KOPT-K1 (cell line): Measurements from ENCODE around the gene PPP1R14C.
"Not testable (repeated sequence)": the region's sequence is repeated elsewhere in the genome, so short reads cannot be mapped to it uniquely, and the experiment has no call there.

Experiments
- H3K27ac ChIP-seq: fragments of 200-600 bp; sonication (generic); 2 replicates; pipeline ENCODE4 v1.5.1; 2016; ENCODE audit warnings: antibody characterized with exemption, mild to moderate bottlenecking, low read depth, low read length; ENCODE audit not compliant: poor library complexity, severe bottlenecking
- H3K36me3 ChIP-seq: fragments of 200-600 bp; sonication (generic); 2 replicates; pipeline ENCODE4 v1.5.1; 2017; ENCODE audit warnings: antibody characterized with exemption, mild to moderate bottlenecking, low read length, moderate library complexity; ENCODE audit not compliant: insufficient read depth
- H3K9me3 ChIP-seq: fragments of 200-600 bp; sonication (generic); 2 replicates; pipeline ENCODE4 v1.5.1; 2017; ENCODE audit warnings: antibody characterized with exemption, low read length, mild to moderate bottlenecking; ENCODE audit not compliant: insufficient read depth, poor library complexity, severe bottlenecking

PPP1R14C gene

DNA sequence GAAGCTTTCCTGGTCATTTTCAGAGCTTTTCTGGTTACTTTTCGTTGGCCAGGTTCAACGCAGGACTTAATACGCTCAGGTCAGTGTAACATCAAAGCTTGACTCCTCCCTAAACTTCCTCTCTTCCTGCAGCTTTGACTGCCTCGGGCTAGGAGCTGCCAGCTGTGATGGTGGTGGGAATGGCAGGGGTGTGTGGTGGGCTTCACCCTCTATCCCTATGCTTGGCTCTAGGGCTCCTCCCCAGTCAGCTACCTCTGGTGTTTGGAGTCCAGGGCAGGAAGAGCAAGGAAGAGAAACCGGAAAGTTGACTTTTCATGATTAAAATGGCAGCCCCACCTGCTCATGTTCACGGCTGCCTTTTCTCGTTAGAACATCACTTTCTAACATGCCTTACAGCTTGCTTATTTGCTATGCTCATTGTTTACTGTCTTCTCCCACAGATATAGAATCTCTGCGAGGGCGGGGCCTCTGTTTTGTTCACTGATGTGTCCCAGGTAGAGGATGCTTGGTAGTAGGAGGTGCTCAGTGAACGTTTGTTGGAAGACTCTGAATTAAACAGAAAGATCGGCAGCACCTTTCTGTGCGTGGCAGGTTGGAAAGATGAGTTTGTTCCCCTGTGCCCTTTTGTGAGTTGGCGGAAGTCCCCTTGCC lies 16.1 kb upstream of the PPP1R14C start:
- Histone ChIP-seq H3K9me3 (no peaks in the 10 kb centered on the region), H3K36me3 (no peaks in the 10 kb centered on the region), H3K27ac (no peak overlapping the region)

GRCh38 chr6:150128425-150128824 lies 14.4 kb upstream of the PPP1R14C start:
- no peaks in the 10 kb centered on the region for H3K9me3 ChIP-seq
- no peaks in the 10 kb centered on the region for H3K36me3 ChIP-seq
- no peak overlapping the region for H3K27ac ChIP-seq

- no peaks in the 10 kb centered on the region for H3K36me3 ChIP-seq
- no peaks in the 10 kb centered on the region for H3K9me3 ChIP-seq
- no peak overlapping the region for H3K27ac ChIP-seq
Measured at GRCh38 chr6:150129616-150130505, 13.0 kb upstream of the PPP1R14C start.

DNA sequence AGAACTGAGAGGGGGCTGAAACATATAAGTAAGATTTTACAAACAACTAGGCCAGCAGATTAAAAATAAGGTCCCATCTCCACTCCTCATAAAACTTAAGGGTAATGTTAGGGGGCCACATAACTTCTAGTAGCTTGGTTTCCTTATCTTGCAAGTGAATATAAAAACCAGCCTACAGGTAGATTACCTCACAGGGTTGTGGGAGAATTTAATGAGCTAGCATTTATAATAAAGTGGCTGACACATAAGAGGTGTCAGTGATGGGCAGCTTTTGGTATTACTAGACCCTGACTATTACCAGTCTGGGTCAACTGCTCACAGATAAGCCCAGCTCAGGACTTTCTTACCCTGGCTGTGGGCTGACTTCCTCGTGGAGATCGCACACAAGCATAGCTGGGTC lies 9.2 kb upstream of the PPP1R14C start:
- Histone ChIP-seq H3K9me3 (no peaks in the 10 kb centered on the region), H3K27ac (no peak overlapping the region), H3K36me3 (no peaks in the 10 kb centered on the region)

DNA sequence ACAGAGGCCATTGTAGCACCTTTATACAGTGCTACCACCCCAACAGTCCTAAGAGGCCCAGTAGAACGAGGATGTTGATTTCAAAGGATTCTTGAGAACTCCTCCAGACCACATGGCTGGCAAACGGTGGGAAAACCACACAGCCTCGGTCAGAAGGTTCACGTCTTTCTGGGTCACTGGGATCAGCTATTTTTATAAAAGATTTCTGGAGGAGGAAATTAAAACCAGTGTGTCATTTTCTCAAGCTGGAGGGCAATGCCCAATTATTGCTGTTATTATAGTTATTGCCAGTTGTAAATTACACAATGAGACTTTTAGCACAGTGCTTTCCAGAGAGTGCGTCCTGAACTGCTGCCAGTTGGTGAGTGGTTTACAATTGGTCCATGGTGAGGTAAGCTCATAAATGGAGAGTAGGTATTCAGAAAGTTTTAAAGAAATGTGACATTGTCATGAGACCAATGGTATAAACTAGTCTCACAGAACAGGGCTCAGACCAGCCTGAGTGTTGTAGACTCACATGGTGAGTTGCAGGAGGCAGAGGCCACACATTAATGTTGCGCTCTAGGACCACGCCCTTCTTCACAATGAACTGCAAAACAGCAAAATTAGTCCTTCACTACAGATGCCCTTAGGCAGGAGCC lies 8.4 kb upstream of the PPP1R14C start:
- Histone ChIP-seq H3K9me3 (no peaks in the 10 kb centered on the region), H3K36me3 (no peaks in the 10 kb centered on the region), H3K27ac (no peak overlapping the region)

- H3K27ac ChIP-seq, H3K9me3 ChIP-seq, H3K36me3 ChIP-seq: not testable (repeated sequence)
Measured at GRCh38 chr6:150137711-150138110, 5.1 kb upstream of the PPP1R14C start.

DNA sequence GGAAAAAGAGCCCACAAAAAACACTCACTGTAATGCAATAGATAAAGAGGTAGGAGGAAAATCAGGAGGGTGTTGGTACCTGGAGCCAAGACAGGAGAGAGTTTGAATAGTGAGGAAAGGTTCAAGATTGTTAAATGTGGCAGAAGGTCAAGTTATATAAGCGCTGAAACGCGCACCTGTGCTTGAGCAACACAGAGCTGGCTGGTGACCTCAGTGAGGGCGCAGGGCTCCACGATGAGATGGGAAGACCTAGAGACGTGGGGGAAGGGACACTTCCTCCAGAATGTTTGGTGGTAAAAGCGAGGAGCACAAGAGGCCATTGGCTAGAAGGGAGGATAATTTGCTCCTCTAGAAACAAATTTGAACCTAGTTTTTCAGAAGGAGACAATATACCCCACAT lies 4.2 kb upstream of the PPP1R14C start:
- Histone ChIP-seq H3K9me3 (peaks cover 16% of the 10 kb centered on the region), H3K36me3 (no peaks in the 10 kb centered on the region), H3K27ac (no peak overlapping the region)

DNA sequence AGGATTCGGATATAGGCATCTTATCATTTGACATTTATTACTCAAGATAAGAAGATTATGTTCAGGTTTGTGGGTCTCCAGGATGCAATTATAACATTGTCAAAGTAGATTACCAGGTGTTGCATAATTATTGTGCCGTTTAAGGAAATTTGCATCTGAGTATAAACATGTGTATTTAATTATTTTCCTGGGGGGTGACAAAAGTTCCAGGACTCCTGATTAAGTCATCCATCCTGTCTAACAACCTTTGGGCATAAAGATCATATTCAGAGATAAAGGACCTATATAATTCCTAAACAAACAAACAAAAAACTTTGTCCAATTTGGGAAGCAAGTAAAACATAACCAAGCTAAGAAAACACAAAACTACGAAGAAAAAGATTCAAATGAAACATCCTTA lies 3.3 kb upstream of the PPP1R14C start:
- Histone ChIP-seq H3K9me3 (peaks cover 22% of the 10 kb centered on the region), H3K36me3 (no peaks in the 10 kb centered on the region), H3K27ac (no peak overlapping the region)

- Histone ChIP-seq H3K9me3 (peaks cover 22% of the 10 kb centered on the region), H3K27ac (no peak overlapping the region), H3K36me3 (no peaks in the 10 kb centered on the region)
Measured at GRCh38 chr6:150140236-150140969, 2.4 kb upstream of the PPP1R14C start.

- Histone ChIP-seq H3K27ac (no peak overlapping the region), H3K9me3 (peaks cover 22% of the 10 kb centered on the region), H3K36me3 (no peaks in the 10 kb centered on the region)
Measured at GRCh38 chr6:150142097-150142669, 661 bp upstream of the PPP1R14C start.

DNA sequence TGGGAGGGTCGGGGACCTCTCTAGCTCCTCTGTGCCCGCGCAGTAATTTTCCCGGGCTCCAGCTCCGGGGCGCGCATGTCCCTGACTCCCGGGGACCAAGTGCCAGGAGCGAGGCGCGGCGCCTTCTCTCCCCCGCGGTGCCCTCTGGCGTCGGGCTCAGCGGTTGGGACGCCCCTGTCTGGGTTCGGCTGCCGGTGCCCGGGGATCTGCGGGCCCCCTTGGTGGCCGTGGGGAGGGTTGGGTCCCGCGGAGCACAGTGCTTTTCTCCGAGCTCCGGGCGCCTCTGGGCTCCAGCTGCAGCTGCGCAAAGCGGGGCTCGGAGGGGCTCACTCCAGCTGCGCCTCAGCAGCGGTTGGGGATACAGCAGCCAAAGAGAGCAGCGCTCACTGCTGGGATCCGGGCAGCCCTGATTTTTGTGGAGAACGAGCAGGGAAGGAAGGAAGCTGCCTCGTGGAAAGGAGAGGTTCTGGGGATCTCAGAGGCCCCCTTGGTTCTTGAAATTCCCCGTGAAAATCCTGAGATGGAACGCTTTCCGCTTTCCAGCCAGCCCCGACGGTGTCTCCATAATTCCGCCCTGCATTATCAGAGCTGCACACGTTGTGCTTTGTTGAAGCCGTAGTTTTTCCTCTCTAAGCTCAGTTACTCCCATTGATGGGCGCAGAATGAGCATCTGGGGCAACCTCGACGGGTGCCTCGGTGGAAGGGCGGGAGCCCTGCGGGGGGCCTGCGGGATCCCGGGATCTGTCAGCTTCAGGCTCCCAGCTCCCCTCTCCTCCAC lies 861 bp downstream of the PPP1R14C start:
- Histone ChIP-seq H3K9me3 (peaks cover 22% of the 10 kb centered on the region), H3K27ac (no peak overlapping the region), H3K36me3 (no peaks in the 10 kb centered on the region)

GRCh38 chr6:150144294-150144868 lies 1.5 kb downstream of the PPP1R14C start:
- Histone ChIP-seq H3K36me3 (no peaks in the 10 kb centered on the region), H3K27ac (no peak overlapping the region), H3K9me3 (peaks cover 22% of the 10 kb centered on the region)

DNA sequence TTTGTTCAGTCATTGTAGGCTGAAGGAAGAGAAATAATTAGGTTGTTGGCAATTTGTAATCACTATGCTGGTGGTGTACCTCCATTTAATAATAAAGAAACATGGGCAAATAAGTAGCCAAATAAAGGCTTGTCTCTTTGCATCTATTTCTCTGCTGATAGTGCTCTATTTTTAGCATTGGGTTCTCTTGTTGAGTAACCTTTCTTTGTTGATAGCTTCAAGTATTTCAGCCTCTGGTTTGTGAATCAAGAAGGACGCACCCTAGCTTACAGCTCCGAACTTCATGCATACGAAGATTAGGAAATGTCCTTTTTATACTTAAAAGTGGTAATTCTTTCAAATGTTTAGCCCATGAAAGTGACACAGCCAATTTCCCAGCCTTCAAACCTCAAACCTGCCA lies 2.6 kb downstream of the PPP1R14C start:
- Histone ChIP-seq H3K27ac (no peak overlapping the region), H3K9me3 (peaks cover 22% of the 10 kb centered on the region), H3K36me3 (no peaks in the 10 kb centered on the region)

- H3K9me3 ChIP-seq = peaks cover 22% of the 10 kb centered on the region
- no peak overlapping the region for H3K27ac ChIP-seq
- H3K36me3 ChIP-seq = no peaks in the 10 kb centered on the region
Measured at GRCh38 chr6:150145830-150146229, 3.0 kb downstream of the PPP1R14C start.
